Endothelial cell of umbilical vein (primary cell): ENCODE results near the gene ATP9B. TPM values are rescaled to one million over a fixed set of nuclear protein-coding genes. Genes with fewer than 3 reads are reported as not detected.

Experiments
- BruUV-seq: library from RNA; stranded (reverse); fragments of 400-500 nt; replicated peaks from 2 replicates; lab custom pipeline; 2021; lab: Mats Ljungman, UMichigan
- CTCF ChIA-PET: fragments of 300-600, 350-600 bp; sonication (Branson Sonifier 250); formaldehyde crosslinking; loops from one replicate; lab custom pipeline; 2021; ENCODE audit warnings: antibody characterized with exemption, inconsistent platforms; lab: Charles Lee
- POLR2A ChIA-PET: fragments of 300-600, 350-600 bp; sonication (Branson Sonifier 250); formaldehyde crosslinking; loops from one replicate; lab custom pipeline; 2021; ENCODE audit warnings: antibody characterized with exemption, inconsistent platforms; lab: Charles Lee
- DNase-seq: peaks from one replicate; pipeline ENCODE4 v3.0.0-alpha.2; 2011; ENCODE audit warnings: low read depth, low spot score
- FAIRE-seq: peaks from 2 replicates; lab custom pipeline; 2011; peaks lifted over from hg19 to GRCh38; lab: Jason Lieb, UNC
- H2AFZ ChIP-seq: 2 replicates; pipeline ENCODE4 v1.6.0; 2012; ENCODE audit warnings: low read depth, low read length, control low read depth, inconsistent platforms
- H3K27ac ChIP-seq: 2 replicates; pipeline ENCODE4 v1.5.1; 2011; ENCODE audit warnings: low read depth, mild to moderate bottlenecking, control low read depth, low read length, moderate library complexity; ENCODE audit not compliant: insufficient read depth
- H3K27me3 ChIP-seq, 2 experiments: 2 replicates each; pipeline versions ENCODE4 v1.6.0 to v1.6.1; 2011; ENCODE audit warnings: low read length in 2 of 2, mixed read lengths in 1 of 2; ENCODE audit not compliant: control insufficient read depth in 2 of 2, insufficient read depth in 2 of 2
- H3K36me3 ChIP-seq, 2 experiments: 2 replicates in 1 of 2; 3 replicates in 1 of 2; pipeline ENCODE4 v1.5.1; 2011; ENCODE audit warnings: low read length in 2 of 2, mild to moderate bottlenecking in 1 of 2, moderate library complexity in 1 of 2; ENCODE audit not compliant: control insufficient read depth in 2 of 2, insufficient read depth in 2 of 2; ENCODE audit errors: extremely low read depth in 1 of 2
- H3K4me1 ChIP-seq: 3 replicates; pipeline ENCODE4 v1.5.1; 2011; ENCODE audit warnings: mild to moderate bottlenecking, low read length; ENCODE audit not compliant: control insufficient read depth, insufficient read depth; ENCODE audit errors: extremely low read depth
- H3K4me2 ChIP-seq: 2 replicates; pipeline ENCODE4 v1.6.1; 2011; ENCODE audit warnings: low read length, control low read depth, mixed read lengths; ENCODE audit not compliant: insufficient read depth
- H3K4me3 ChIP-seq, 3 experiments: fragments of 200-600 bp in 1 of 3; sonication (generic), shearing (Covaris generic) in 1 of 3; replicated peaks in 1 of 3; 2 replicates each; pipeline ENCODE4 v1.5.1; 2011 to 2016; ENCODE audit warnings: control low read depth in 3 of 3, low read length in 3 of 3, mild to moderate bottlenecking in 2 of 3, inconsistent platforms in 1 of 3, low read depth in 1 of 3, moderate library complexity in 1 of 3; ENCODE audit not compliant: insufficient read depth in 1 of 3
- H3K79me2 ChIP-seq: 2 replicates; pipeline ENCODE4 v1.6.0; 2012; ENCODE audit warnings: low read length, inconsistent platforms; ENCODE audit not compliant: control insufficient read depth, insufficient read depth
- H3K9ac ChIP-seq: replicated peaks from 2 replicates; pipeline ENCODE3; 2011; ENCODE audit warnings: low read length, control low read depth; ENCODE audit not compliant: insufficient read depth; ENCODE audit errors: extremely low read depth
- H3K9me1 ChIP-seq: replicated peaks from 3 replicates; pipeline ENCODE4 v1.6.0; 2011; ENCODE audit warnings: mild to moderate bottlenecking, low read length; ENCODE audit not compliant: control insufficient read depth, insufficient read depth; ENCODE audit errors: extremely low read depth
- H3K9me3 ChIP-seq: replicated peaks from 2 replicates; pipeline ENCODE4 v1.5.1; 2012; ENCODE audit warnings: low read length, inconsistent platforms; ENCODE audit not compliant: control insufficient read depth, insufficient read depth
- H4K20me1 ChIP-seq: replicated peaks from 2 replicates; pipeline ENCODE3; 2011; ENCODE audit warnings: mild to moderate bottlenecking, low read length; ENCODE audit not compliant: control insufficient read depth, insufficient read depth; ENCODE audit errors: extremely low read depth
- EZH2 ChIP-seq: IDR thresholded peaks from 2 replicates; pipeline ENCODE4 v1.6.1; 2012; ENCODE audit warnings: borderline replicate concordance, low read depth, mild to moderate bottlenecking, moderate library complexity, low read length, inconsistent platforms; ENCODE audit not compliant: severe bottlenecking
- FOS ChIP-seq: IDR thresholded peaks from 2 replicates; pipeline ENCODE4 v1.6.1; 2011; ENCODE audit warnings: mild to moderate bottlenecking, low read length, moderate library complexity, borderline replicate concordance; ENCODE audit not compliant: insufficient read depth
- GATA2 ChIP-seq: IDR thresholded peaks from 2 replicates; pipeline ENCODE4 v1.7.0; 2011; ENCODE audit warnings: low read depth, mild to moderate bottlenecking, moderate library complexity, mixed read lengths, low read length; ENCODE audit not compliant: insufficient read length, insufficient read depth
- JUN ChIP-seq: IDR thresholded peaks from 2 replicates; pipeline ENCODE4 v1.6.1; 2011; ENCODE audit warnings: borderline replicate concordance, low read depth; ENCODE audit not compliant: insufficient read length, insufficient read depth
- MYC ChIP-seq: IDR thresholded peaks from one replicate; pipeline ENCODE4 v1.6.1; 2011; ENCODE audit warnings: mild to moderate bottlenecking, low read depth, low read length
- POLR2A ChIP-seq: IDR thresholded peaks from 2 replicates; pipeline ENCODE4 v1.6.1; 2012; ENCODE audit warnings: low read depth, mild to moderate bottlenecking, control low read depth, low read length
- POLR2AphosphoS5 ChIP-seq: IDR thresholded peaks from 2 replicates; pipeline ENCODE4 v1.6.1; 2012; ENCODE audit warnings: low read depth, mild to moderate bottlenecking, control low read depth, low read length, moderate library complexity; ENCODE audit not compliant: insufficient read depth
- dilution Hi-C: fragments of 300-500 bp; cut with MboI; formaldehyde crosslinking; loops from one replicate; pipeline ENCODE4 v1.15.0; 2019; ENCODE audit warnings: low sequenced_read_pairs; ENCODE audit not compliant: extremely low pct_ligation_motif_present
- intact Hi-C: fragments of 100-400 bp; cut with micrococcal nuclease; formaldehyde crosslinking; loops from one replicate; pipeline ENCODE4 v1.10.0; 2022
- polyA plus RNA-seq, 4 experiments: library from polyadenylated mRNA; depleted of rRNA in 3 of 4; stranded (reverse) in 3 of 4; unstranded in 1 of 4; fragments of >200 nt; gene quantifications; 2 replicates each; pipeline versions ENCODE4 v1.2.1 to v1.2.3, GENCODE V29; 2011 to 2012; ENCODE audit warnings: missing spikeins in 1 of 4
- total RNA-seq: library from RNA; stranded (reverse); gene quantifications from 2 replicates; pipeline ENCODE4 v1.2.3, GENCODE V29; 2021
- TF ChIP-seq, protein P1 (sequence below), 2 donors: IDR thresholded peaks; 1 replicate in 1 of 2; 2 replicates in 1 of 2; pipeline ENCODE4 v1.5.1; 2011; ENCODE audit warnings: low read length in 2 of 2, mild to moderate bottlenecking in 2 of 2, moderate library complexity in 2 of 2, control low read depth in 1 of 2, inconsistent platforms in 1 of 2, low read depth in 1 of 2; ENCODE audit not compliant: insufficient read depth in 1 of 2; ENCODE audit errors: extremely low read depth in 1 of 2
- TF ChIP-seq, protein P2 (sequence below): IDR thresholded peaks from 2 replicates; pipeline ENCODE4 v1.6.1; 2011; ENCODE audit not compliant: insufficient read depth, insufficient read length

The ATP9B gene
- total and polyA plus RNA-seq, 2 donors (not counting 3 experiments of a cell fraction or from before 2014, with no cell fraction given): 14.6 to 18.2 TPM

DNA sequence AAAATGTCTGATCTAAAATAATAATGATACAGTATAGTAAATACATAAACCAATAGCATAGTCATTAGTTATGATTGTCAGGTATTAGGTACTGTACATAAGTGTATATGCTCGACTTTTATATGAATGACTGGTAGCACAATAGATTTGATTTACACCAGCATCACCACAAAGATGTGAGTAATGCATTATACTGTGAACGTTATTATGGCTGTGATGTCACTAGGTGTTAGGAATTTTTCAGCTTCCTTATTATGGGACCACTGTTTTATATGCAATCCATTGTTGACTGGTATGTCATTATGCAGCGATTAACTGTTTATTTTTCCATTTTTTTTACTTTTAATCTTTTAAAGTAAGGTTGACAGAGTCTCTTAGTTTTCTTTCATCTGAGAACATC, 23.7 kb downstream of the ATP9B start:
- Histone ChIP-seq H2AFZ (no peak overlapping the region), H3K4me3 (no peak overlapping the region), H3K9ac (no peak overlapping the region), H3K9me3 (no peaks in the 10 kb centered on the region), H3K4me1 (no peaks in the 10 kb centered on the region), H3K9me1 (no peaks in the 10 kb centered on the region), H4K20me1 (peaks cover 2% of the 10 kb centered on the region), H3K27me3 (no peaks in the 10 kb centered on the region), H3K27ac (no peak overlapping the region), H3K4me2 (no peak overlapping the region), H3K36me3 (no peaks in the 10 kb centered on the region), H3K79me2 (peaks cover 32% of the 10 kb centered on the region)
- TF ChIP-seq GATA2 (no peak), MYC (no peak), POLR2AphosphoS5 (no peak), FOS (no peak), EZH2 (no peak), JUN (no peak), POLR2A (no peak)
- TF ChIP-seq, protein P1, sequence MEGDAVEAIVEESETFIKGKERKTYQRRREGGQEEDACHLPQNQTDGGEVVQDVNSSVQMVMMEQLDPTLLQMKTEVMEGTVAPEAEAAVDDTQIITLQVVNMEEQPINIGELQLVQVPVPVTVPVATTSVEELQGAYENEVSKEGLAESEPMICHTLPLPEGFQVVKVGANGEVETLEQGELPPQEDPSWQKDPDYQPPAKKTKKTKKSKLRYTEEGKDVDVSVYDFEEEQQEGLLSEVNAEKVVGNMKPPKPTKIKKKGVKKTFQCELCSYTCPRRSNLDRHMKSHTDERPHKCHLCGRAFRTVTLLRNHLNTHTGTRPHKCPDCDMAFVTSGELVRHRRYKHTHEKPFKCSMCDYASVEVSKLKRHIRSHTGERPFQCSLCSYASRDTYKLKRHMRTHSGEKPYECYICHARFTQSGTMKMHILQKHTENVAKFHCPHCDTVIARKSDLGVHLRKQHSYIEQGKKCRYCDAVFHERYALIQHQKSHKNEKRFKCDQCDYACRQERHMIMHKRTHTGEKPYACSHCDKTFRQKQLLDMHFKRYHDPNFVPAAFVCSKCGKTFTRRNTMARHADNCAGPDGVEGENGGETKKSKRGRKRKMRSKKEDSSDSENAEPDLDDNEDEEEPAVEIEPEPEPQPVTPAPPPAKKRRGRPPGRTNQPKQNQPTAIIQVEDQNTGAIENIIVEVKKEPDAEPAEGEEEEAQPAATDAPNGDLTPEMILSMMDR (IDR thresholded peaks at IDR 0.05; ENCODE audit: extremely low read depth in 1 of 2, insufficient read depth in 1 of 2, low read depth in 1 of 2, low read length in 2 of 2): no peak
- TF ChIP-seq, protein P2, sequence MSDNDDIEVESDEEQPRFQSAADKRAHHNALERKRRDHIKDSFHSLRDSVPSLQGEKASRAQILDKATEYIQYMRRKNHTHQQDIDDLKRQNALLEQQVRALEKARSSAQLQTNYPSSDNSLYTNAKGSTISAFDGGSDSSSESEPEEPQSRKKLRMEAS: no peak
- POLR2A ChIA-PET: no interaction called here
- CTCF ChIA-PET: interaction anchor here (1.2 kb wide), 1 partner anchor 93 kb away, joined by 3 read pairs; no protein-coding TSS in a partner anchor
- DNase-seq (no peak), FAIRE-seq (no peak)
- BruUV-seq: no TSS peak
- intact Hi-C loops: no loop called here
- dilution Hi-C loops: no loop called here
